Gastrocnemius medialis (tissue), 4 donors: ENCODE measurements around the gene TMPRSS13.

ENCODE experiments used
- CTCF ChIP-seq, 5 experiments: fragments of 450-650 bp in 3 of 5; fragments of 200-600 bp in 2 of 5; sonication (generic) in 2 of 5; IDR thresholded peaks in 4 of 5; conservative IDR thresholded peaks in 1 of 5; 1 replicate in 4 of 5; 2 replicates in 1 of 5; pipeline ENCODE4 v1.5.1; 2016 to 2019; ENCODE audit warnings: antibody characterized with exemption in 5 of 5, mild to moderate bottlenecking in 3 of 5, moderate library complexity in 3 of 5
- POLR2A ChIP-seq, 2 donors: fragments of 450-650 bp; IDR thresholded peaks; one replicate each; pipeline ENCODE4 v1.6.1; 2017; ENCODE audit warnings: antibody characterized with exemption in 2 of 2, mild to moderate bottlenecking in 2 of 2, moderate library complexity in 2 of 2

DNA sequence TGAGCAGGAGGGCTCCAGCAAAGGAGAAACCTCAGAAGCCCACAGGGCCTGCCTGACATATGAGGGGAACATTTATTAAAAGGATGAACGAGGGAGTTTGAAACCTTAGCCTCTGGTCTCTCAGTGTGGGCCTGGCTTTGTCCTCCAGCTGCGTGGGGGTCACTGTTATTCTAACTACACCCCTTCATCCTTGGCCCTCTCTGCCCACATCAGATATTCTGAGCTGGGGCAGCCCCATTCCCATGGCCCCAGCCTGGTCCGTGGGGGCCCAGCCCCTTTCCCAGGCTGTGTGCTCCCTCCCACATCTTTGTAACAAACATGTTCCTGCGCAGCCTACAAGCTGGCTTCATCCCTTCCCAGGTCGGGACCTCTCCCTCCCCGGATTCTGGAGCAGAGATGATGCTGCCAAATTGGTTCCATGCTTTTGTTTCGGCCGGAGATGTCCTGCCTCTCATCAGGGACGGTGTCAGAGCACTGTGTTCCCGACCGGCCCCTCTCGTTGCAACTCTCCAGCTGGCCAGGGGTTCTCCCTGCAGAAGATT is 56.7 kb downstream of the TMPRSS13 start:
- TF ChIP-seq CTCF (IDR thresholded peaks at IDR 0.05 in 4 of 5, conservative IDR thresholded peaks at IDR 0.05 in 1 of 5) (no peak), POLR2A (IDR thresholded peaks at IDR 0.05) (no peak)
